ENCODE results near the gene GPC6.
A peak's percentile ranks its signal among the peaks of the same experiment; 100 is the strongest.
"Not testable (repeated sequence)": the region's sequence is repeated elsewhere in the genome, so short reads cannot be mapped to it uniquely, and the experiment has no call there.

The GPC6 gene

GRCh38 chr13:93318534-93319254, 92.1 kb downstream of the GPC6 start:
- no peak for DNase-seq (ENCODE audit: low read depth in 2 of 2)

- no peak for DNase-seq (ENCODE audit: low read depth in 2 of 2)
Observed at GRCh38 chr13:93320942-93321341, 94.3 kb downstream of the GPC6 start.

- DNase-seq (ENCODE audit: low read depth in 2 of 2), result not testable (repeated sequence)
Observed at GRCh38 chr13:93323880-93324279, 97.3 kb downstream of the GPC6 start.

GRCh38 chr13:93325303-93326233, 99.0 kb downstream of the GPC6 start:
- no peak for DNase-seq (ENCODE audit: low read depth in 2 of 2)

- no peak for DNase-seq (ENCODE audit: low read depth in 2 of 2)
Observed at GRCh38 chr13:93326234-93326811, 99.7 kb downstream of the GPC6 start.

GRCh38 chr13:93328943-93329342, 102.3 kb downstream of the GPC6 start:
- DNase-seq (ENCODE audit: low read depth in 2 of 2), result no peak

- DNase-seq (ENCODE audit: low read depth in 2 of 2), result no peak
Observed at GRCh38 chr13:93336728-93337127, 110.1 kb downstream of the GPC6 start.

- no peak for DNase-seq (ENCODE audit: low read depth in 2 of 2)
Observed at GRCh38 chr13:93338030-93338429, 111.4 kb downstream of the GPC6 start.

- no peak for DNase-seq (ENCODE audit: low read depth in 2 of 2)
Observed at GRCh38 chr13:93338906-93339305, 112.3 kb downstream of the GPC6 start.

GRCh38 chr13:93339550-93339949, 112.9 kb downstream of the GPC6 start:
- no peak for DNase-seq (ENCODE audit: low read depth in 2 of 2)

GRCh38 chr13:93341517-93341916, 114.9 kb downstream of the GPC6 start:
- DNase-seq (ENCODE audit: low read depth in 2 of 2), result no peak

GRCh38 chr13:93343097-93343496, 116.5 kb downstream of the GPC6 start:
- no peak for DNase-seq (ENCODE audit: low read depth in 2 of 2)

GRCh38 chr13:93344048-93344705, 117.6 kb downstream of the GPC6 start:
- no peak for DNase-seq (ENCODE audit: low read depth in 2 of 2)

GRCh38 chr13:93345024-93345423, 118.4 kb downstream of the GPC6 start:
- DNase-seq (ENCODE audit: low read depth in 2 of 2), result no peak

GRCh38 chr13:93345770-93346169, 119.2 kb downstream of the GPC6 start:
- DNase-seq (ENCODE audit: low read depth in 2 of 2), result peak; percentile 29 to 35

- DNase-seq (ENCODE audit: low read depth in 2 of 2), result no peak
Observed at GRCh38 chr13:93352616-93353015, 126.0 kb downstream of the GPC6 start.

GRCh38 chr13:93355094-93355493, 128.5 kb downstream of the GPC6 start:
- no peak for DNase-seq (ENCODE audit: low read depth in 2 of 2)

GRCh38 chr13:93356469-93356868, 129.9 kb downstream of the GPC6 start:
- DNase-seq (ENCODE audit: low read depth in 2 of 2), result no peak

- no peak for DNase-seq (ENCODE audit: low read depth in 2 of 2)
Observed at GRCh38 chr13:93360021-93360420, 133.4 kb downstream of the GPC6 start.

- DNase-seq (ENCODE audit: low read depth in 2 of 2), result no peak
Observed at GRCh38 chr13:93361703-93362102, 135.1 kb downstream of the GPC6 start.

GRCh38 chr13:93364166-93364565, 137.6 kb downstream of the GPC6 start:
- DNase-seq (ENCODE audit: low read depth in 2 of 2), result peak; percentile 13 to 20

GRCh38 chr13:93368296-93368695, 141.7 kb downstream of the GPC6 start:
- no peak for DNase-seq (ENCODE audit: low read depth in 2 of 2)

Data from fibroblast of skin of left quadriceps (primary cell).